Caco-2 (cell line): ENCODE measurements around the gene ZG16. TPM values are rescaled to one million over a fixed set of nuclear protein-coding genes. Genes with fewer than 3 reads are reported as not detected.
"Not testable (repeated sequence)": the region's sequence is repeated elsewhere in the genome, so short reads cannot be mapped to it uniquely, and the experiment has no call there.

Source experiments
- BruUV-seq: library from RNA; stranded (reverse); fragments of 400-500 nt; replicated peaks from 2 replicates; lab custom pipeline; 2021; lab: Mats Ljungman, UMichigan
- CTCF ChIA-PET: fragments of 300-600 bp; sonication (Branson Sonifier 250); formaldehyde crosslinking; loops from one replicate; lab custom pipeline; 2022; ENCODE audit warnings: antibody characterized with exemption; lab: Charles Lee
- POLR2A ChIA-PET: fragments of 300-600 bp; sonication (Branson Sonifier 250); formaldehyde crosslinking; loops from one replicate; lab custom pipeline; 2022; ENCODE audit warnings: antibody characterized with exemption; lab: Charles Lee
- DNase-seq, 2 experiments: peaks; one replicate each; pipeline versions ENCODE4 v3.0.0 to v3.0.0-alpha.2; 2020 to 2022
- H3K27me3 ChIP-seq: replicated peaks from 2 replicates; pipeline ENCODE4 v1.6.0; 2011; ENCODE audit warnings: low read length; ENCODE audit not compliant: control insufficient read depth, insufficient read depth
- H3K36me3 ChIP-seq: 2 replicates; pipeline ENCODE4 v1.5.1; 2011; ENCODE audit warnings: low read length; ENCODE audit not compliant: control insufficient read depth, insufficient read depth
- H3K4me1 ChIP-seq: fragments of 250-450 bp; sonication (Bioruptor Pico); 2 replicates; pipeline ENCODE4 v1.5.1; 2020; ENCODE audit warnings: mild to moderate bottlenecking
- H3K4me3 ChIP-seq: 2 replicates; pipeline ENCODE4 v1.5.1; 2011; ENCODE audit warnings: low read depth, mild to moderate bottlenecking, control low read depth, low read length
- H3K9me3 ChIP-seq: fragments of 250-450 bp; sonication (Bioruptor Pico); 2 replicates; pipeline ENCODE4 v1.5.1; 2020; ENCODE audit warnings: mild to moderate bottlenecking, moderate library complexity
- H3K27ac Mint-ChIP-seq: one replicate; pipeline ENCODE4 v1.8.0; 2022; ENCODE audit warnings: mixed read lengths; ENCODE audit not compliant: unreplicated experiment
- H3K27me3 Mint-ChIP-seq: one replicate; pipeline ENCODE4 v1.8.0; 2022; ENCODE audit warnings: mixed read lengths; ENCODE audit not compliant: insufficient read depth, unreplicated experiment
- H3K36me3 Mint-ChIP-seq: one replicate; pipeline ENCODE4 v1.8.0; 2022; ENCODE audit warnings: mild to moderate bottlenecking, mixed read lengths; ENCODE audit not compliant: insufficient read depth, unreplicated experiment
- H3K4me1 Mint-ChIP-seq: one replicate; pipeline ENCODE4 v1.8.0; 2022; ENCODE audit warnings: low read depth, mixed read lengths; ENCODE audit not compliant: unreplicated experiment
- H3K4me3 Mint-ChIP-seq: one replicate; pipeline ENCODE4 v1.8.0; 2022; ENCODE audit warnings: mild to moderate bottlenecking, moderate library complexity, mixed read lengths; ENCODE audit not compliant: unreplicated experiment
- H3K9me3 Mint-ChIP-seq: one replicate; pipeline ENCODE4 v1.8.0; 2022; ENCODE audit warnings: mixed read lengths; ENCODE audit not compliant: unreplicated experiment
- CTCF ChIP-seq, 2 experiments: fragments of 200-600 bp in 1 of 2; IDR thresholded peaks; 1 replicate in 1 of 2; 2 replicates in 1 of 2; pipeline versions ENCODE4 v1.5.1 to v1.8.0; 2011 to 2022; ENCODE audit warnings: antibody characterized with exemption in 1 of 2, control low read depth in 1 of 2, inconsistent platforms in 1 of 2, low read depth in 1 of 2, low read length in 1 of 2, mild to moderate bottlenecking in 1 of 2, moderate library complexity in 1 of 2; ENCODE audit not compliant: insufficient read depth in 1 of 2, severe bottlenecking in 1 of 2, unreplicated experiment in 1 of 2
- intact Hi-C: fragments of 100-400 bp; cut with micrococcal nuclease; formaldehyde crosslinking; loops from one replicate; pipeline ENCODE4 v1.10.0; 2022; ENCODE audit not compliant: unreplicated experiment
- total RNA-seq: library from RNA; stranded (reverse); gene quantifications from 2 replicates; pipeline ENCODE4 v1.2.3, GENCODE V29; 2022

ZG16 gene
- total RNA-seq, 1 experiment from 2014 or later: 1.9 TPM

GRCh38 chr16:29756654-29757053 lies 21.4 kb upstream of the ZG16 start:
- Histone ChIP-seq H3K9me3 (no peaks in the 10 kb centered on the region), H3K4me3 (no peak overlapping the region), H3K36me3 (no peaks in the 10 kb centered on the region), H3K27me3 (no peaks in the 10 kb centered on the region), H3K4me1 (peaks cover 36% of the 10 kb centered on the region)
- H3K27me3 Mint-ChIP-seq: no peaks in the 10 kb centered on the region
- TF ChIP-seq CTCF (IDR thresholded peaks at IDR 0.05; ENCODE audit: insufficient read depth in 1 of 2, low read depth in 1 of 2, low read length in 1 of 2, severe bottlenecking in 1 of 2, unreplicated experiment in 1 of 2): no peak
- peaks cover 23% of the 10 kb centered on the region for H3K4me1 Mint-ChIP-seq
- intact Hi-C loops: loop anchor here (1.0 kb wide), 1 partner anchor 16 kb away; no protein-coding TSS in a partner anchor
- DNase-seq: no peak
- BruUV-seq: no TSS peak
- H3K36me3 Mint-ChIP-seq: peaks cover 8% of the 10 kb centered on the region
- ChIA-PET POLR2A (interaction anchor here (0.7 to 1.7 kb wide), 2 partner anchors 33 to 73 kb away, joined by 4 to 8 read pairs; no protein-coding TSS in a partner anchor), CTCF (interaction anchor here (0.7 to 1.6 kb wide), 4 partner anchors 46 to 98 kb away, joined by 3 read pairs; no protein-coding TSS in a partner anchor)
- H3K4me3 Mint-ChIP-seq: no peak overlapping the region
- peak overlapping the region; percentile 79 for H3K27ac Mint-ChIP-seq
- peaks cover 9% of the 10 kb centered on the region for H3K9me3 Mint-ChIP-seq

GRCh38 chr16:29757086-29757485 lies 21.0 kb upstream of the ZG16 start:
- H3K4me3 ChIP-seq, DNase-seq, H3K9me3 ChIP-seq, H3K36me3 ChIP-seq, H3K9me3 Mint-ChIP-seq, BruUV-seq, intact Hi-C loops, H3K36me3 Mint-ChIP-seq, H3K27me3 Mint-ChIP-seq, H3K4me3 Mint-ChIP-seq, H3K27me3 ChIP-seq: not testable (repeated sequence)
- CTCF ChIA-PET: interaction anchor here (0.7 to 2.0 kb wide), 4 partner anchors 28 to 91 kb away, joined by 3 to 8 read pairs (median 4); partner anchors contain the start of gene KIF22
- peaks cover 36% of the 10 kb centered on the region for H3K4me1 ChIP-seq
- H3K27ac Mint-ChIP-seq: peak overlapping the region; percentile 79
- POLR2A ChIA-PET: interaction anchor here (0.7 to 1.7 kb wide), 2 partner anchors 33 to 72 kb away, joined by 4 to 8 read pairs; no protein-coding TSS in a partner anchor
- H3K4me1 Mint-ChIP-seq: peaks cover 23% of the 10 kb centered on the region

GRCh38 chr16:29757950-29758466 lies 20.0 kb upstream of the ZG16 start:
- peak in 1 of 2 experiments; percentile 33 for TF ChIP-seq CTCF (IDR thresholded peaks at IDR 0.05; ENCODE audit: insufficient read depth in 1 of 2, low read depth in 1 of 2, low read length in 1 of 2, severe bottlenecking in 1 of 2, unreplicated experiment in 1 of 2)
- Histone ChIP-seq H3K27me3 (no peaks in the 10 kb centered on the region), H3K4me1 (peaks cover 36% of the 10 kb centered on the region), H3K4me3 (no peak overlapping the region), H3K36me3 (no peaks in the 10 kb centered on the region), H3K9me3 (no peaks in the 10 kb centered on the region)
- ChIA-PET POLR2A (interaction anchor here (1.0 kb wide), 1 partner anchor 79 kb away, joined by 4 read pairs; the partner anchor contains the start of gene QPRT), CTCF (interaction anchor here (0.6 to 2.0 kb wide), 5 partner anchors 11 to 49 kb away, joined by 3 to 8 read pairs (median 5); partner anchors contain the start of gene KIF22)
- intact Hi-C loops: loop anchor here (1.0 kb wide), 1 partner anchor 32 kb away; the partner anchor contains the start of gene KIF22
- peak; percentile 81 for DNase-seq
- peaks cover 9% of the 10 kb centered on the region for H3K9me3 Mint-ChIP-seq
- H3K4me3 Mint-ChIP-seq: peak overlapping the region; percentile 22
- peak overlapping the region; percentile 78 for H3K27ac Mint-ChIP-seq
- H3K36me3 Mint-ChIP-seq: peaks cover 8% of the 10 kb centered on the region
- BruUV-seq: no TSS peak
- H3K27me3 Mint-ChIP-seq: no peaks in the 10 kb centered on the region
- H3K4me1 Mint-ChIP-seq: peaks cover 23% of the 10 kb centered on the region
